GM19328 (cell line): ENCODE data around the gene TMSB15C.

Source experiments
- ATAC-seq: cut with Tn5 transposase; IDR thresholded peaks from one replicate; pipeline ENCODE4 v1.9.1; 2021; ENCODE audit warnings: mild to moderate bottlenecking, moderate library complexity; ENCODE audit not compliant: unreplicated experiment

The TMSB15C gene

DNA sequence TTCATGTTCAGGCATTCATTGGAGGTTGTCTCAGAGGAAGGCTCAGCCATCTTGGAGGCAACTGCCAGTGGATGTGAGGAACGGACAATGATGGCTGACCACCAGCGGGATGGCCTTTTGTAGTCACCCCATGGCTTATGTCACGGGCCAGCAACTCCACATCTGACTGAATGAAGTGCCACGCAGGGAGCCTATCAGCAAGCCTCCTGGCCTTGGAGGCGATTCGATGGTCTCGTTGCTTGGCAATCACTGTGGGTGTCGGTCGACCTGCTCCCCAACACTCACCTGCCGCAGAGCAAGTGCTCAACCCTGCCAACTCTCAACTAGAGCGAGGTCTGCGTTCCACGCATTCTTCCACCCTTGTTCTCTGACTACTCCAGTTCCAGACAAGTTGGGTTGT is 28.9 kb downstream of the TMSB15C start:
- no peak for ATAC-seq

DNA sequence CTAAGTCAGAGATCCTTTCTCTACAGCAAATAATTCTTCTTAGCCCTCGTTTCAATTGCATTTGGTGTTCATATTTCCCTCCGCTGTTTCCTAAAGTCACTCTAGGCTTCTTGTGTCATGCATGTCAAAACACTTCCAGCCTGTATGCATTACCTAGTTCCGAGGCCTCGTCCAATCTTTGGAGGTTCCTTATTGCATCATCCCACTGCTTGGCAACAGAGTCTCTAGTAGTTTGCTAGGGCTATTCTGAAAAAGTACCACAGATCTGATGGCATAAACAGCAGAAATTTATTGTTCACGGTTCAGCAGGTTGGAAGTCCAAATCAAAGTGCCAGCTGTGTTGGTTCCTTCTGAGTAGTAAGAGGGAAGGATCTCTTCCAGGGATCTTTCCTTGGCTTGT is 30.4 kb downstream of the TMSB15C start:
- ATAC-seq = no peak

- ATAC-seq = no peak
Measured at GRCh38 chrX:104041003-104041402, 35.0 kb downstream of the TMSB15C start.

DNA sequence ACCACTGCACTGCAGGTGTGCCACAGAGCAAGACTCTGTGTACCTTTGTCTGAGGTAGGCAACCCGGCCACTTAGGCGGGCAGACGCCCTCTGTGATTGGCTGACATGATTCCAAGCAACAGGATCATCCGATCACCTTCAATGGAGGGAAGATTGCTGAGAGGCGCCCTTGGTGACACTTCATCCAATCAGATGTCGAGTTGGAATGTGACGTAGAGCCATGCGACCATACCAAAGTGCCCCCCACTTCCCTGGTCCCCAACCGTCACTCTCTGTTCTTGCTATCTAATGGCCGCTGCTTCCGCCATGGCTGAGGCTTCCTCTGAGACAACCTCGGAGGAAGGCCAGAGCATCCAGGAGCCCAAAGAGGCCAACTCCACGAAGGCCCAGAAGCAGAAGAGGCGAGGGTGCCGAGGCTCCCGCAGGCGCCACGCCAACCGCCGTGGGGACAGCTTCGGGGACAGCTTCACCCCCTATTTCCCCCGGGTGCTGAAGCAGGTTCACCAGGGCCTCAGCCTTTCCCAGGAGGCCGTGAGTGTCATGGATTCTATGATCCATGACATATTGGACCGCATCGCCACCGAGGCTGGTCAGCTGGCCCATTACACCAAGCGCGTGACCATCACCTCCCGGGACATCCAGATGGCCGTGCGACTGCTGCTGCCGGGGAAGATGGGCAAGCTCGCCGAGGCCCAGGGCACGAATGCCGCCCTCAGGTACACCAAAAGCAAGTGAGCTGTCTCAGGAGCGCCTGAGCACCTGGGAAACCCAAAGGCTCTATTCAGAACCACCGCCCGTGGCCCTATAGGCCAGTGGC is 36.1 kb downstream of the TMSB15C start, which contains the start of gene H2BW2:
TSS of gene H2BW2 (plus strand) at position 268 of the 817 bp plus-strand sequence. CDS start at position 307, 39 bp downstream.
- no peak for ATAC-seq
